Calu3 (cell line): Measurements from ENCODE around the gene CSNK2A2. TPM values are rescaled to one million over a fixed set of nuclear protein-coding genes. Genes with fewer than 3 reads are reported as not detected.

Experiments used
- BruUV-seq: library from RNA; stranded (reverse); fragments of 400-500 nt; replicated peaks from 2 replicates; lab custom pipeline; 2021; lab: Mats Ljungman, UMichigan
- CTCF ChIA-PET: fragments of 300-600 bp; sonication (Branson Sonifier 250); formaldehyde crosslinking; loops from one replicate; lab custom pipeline; 2022; ENCODE audit warnings: antibody characterized with exemption; lab: Charles Lee
- DNase-seq: peaks from one replicate; pipeline ENCODE4 v3.0.0; 2022
- H3K27ac Mint-ChIP-seq: one replicate; pipeline ENCODE4 v1.8.0; 2022; ENCODE audit warnings: mixed read lengths; ENCODE audit not compliant: unreplicated experiment
- H3K27me3 Mint-ChIP-seq: one replicate; pipeline ENCODE4 v1.8.0; 2022; ENCODE audit warnings: mixed read lengths; ENCODE audit not compliant: unreplicated experiment
- H3K36me3 Mint-ChIP-seq: one replicate; pipeline ENCODE4 v1.8.0; 2022; ENCODE audit warnings: mild to moderate bottlenecking, moderate library complexity, mixed read lengths; ENCODE audit not compliant: insufficient read depth, unreplicated experiment
- H3K4me1 Mint-ChIP-seq: one replicate; pipeline ENCODE4 v1.8.0; 2022; ENCODE audit warnings: mild to moderate bottlenecking, low read depth, mixed read lengths; ENCODE audit not compliant: unreplicated experiment
- H3K4me3 Mint-ChIP-seq: one replicate; pipeline ENCODE4 v1.8.0; 2022; ENCODE audit warnings: mild to moderate bottlenecking, low read depth, moderate library complexity, mixed read lengths; ENCODE audit not compliant: unreplicated experiment
- H3K9me3 Mint-ChIP-seq: one replicate; pipeline ENCODE4 v1.8.0; 2022; ENCODE audit warnings: low read depth, mixed read lengths; ENCODE audit not compliant: unreplicated experiment
- intact Hi-C: fragments of 100-400 bp; cut with micrococcal nuclease; formaldehyde crosslinking; loops from one replicate; pipeline ENCODE4 v1.10.0; 2022; ENCODE audit not compliant: unreplicated experiment
- total RNA-seq: library from RNA; stranded (reverse); gene quantifications from 2 replicates; pipeline ENCODE4 v1.2.3, GENCODE V29; 2022
- TF ChIP-seq, protein P1 (sequence below): fragments of 200-600 bp; IDR thresholded peaks from one replicate; pipeline ENCODE4 v1.8.0; 2022; ENCODE audit warnings: antibody characterized with exemption; ENCODE audit not compliant: unreplicated experiment

CSNK2A2 gene
- total RNA-seq, 1 experiment from 2014 or later = 85.9 TPM

DNA sequence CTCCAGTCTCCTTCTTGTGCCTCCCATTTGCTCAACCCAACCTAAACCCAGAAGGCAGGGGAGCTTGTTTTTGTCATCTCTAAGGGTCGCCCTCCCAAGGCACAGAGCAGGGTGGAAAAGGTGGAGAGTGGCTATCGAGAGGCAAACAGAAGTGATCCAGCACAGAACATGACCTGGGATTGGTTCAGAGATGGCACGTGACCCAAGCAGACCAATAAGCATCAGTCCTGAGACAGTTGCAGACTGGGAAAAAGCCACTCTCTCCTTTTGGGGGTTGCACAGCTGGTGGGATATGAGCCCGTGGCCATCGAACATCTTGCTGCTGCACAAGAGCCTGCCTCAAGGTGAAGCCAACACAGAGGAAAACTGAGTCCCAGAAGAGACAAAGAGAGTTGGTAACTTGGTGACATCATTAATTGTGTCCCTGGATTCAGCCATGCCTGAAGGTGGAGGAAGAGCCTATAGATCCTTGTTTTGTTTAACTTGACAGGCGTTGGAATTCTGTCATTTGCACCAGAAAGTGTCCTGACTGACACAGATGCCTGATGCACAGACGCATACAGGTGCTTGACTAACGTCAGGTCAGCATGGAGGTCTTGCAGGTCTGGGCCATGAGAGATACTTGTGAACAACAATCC is 28.2 kb upstream of the CSNK2A2 start:
- Mint-ChIP-seq H3K36me3 (no peaks in the 10 kb centered on the region), H3K27me3 (peaks cover 47% of the 10 kb centered on the region), H3K4me1 (peaks cover 10% of the 10 kb centered on the region), H3K9me3 (no peaks in the 10 kb centered on the region), H3K4me3 (no peak overlapping the region), H3K27ac (no peak overlapping the region)
- intact Hi-C loops = no loop called here
- CTCF ChIA-PET = no interaction called here
- BruUV-seq = no TSS peak
- DNase-seq = no peak
- TF ChIP-seq, protein P1, sequence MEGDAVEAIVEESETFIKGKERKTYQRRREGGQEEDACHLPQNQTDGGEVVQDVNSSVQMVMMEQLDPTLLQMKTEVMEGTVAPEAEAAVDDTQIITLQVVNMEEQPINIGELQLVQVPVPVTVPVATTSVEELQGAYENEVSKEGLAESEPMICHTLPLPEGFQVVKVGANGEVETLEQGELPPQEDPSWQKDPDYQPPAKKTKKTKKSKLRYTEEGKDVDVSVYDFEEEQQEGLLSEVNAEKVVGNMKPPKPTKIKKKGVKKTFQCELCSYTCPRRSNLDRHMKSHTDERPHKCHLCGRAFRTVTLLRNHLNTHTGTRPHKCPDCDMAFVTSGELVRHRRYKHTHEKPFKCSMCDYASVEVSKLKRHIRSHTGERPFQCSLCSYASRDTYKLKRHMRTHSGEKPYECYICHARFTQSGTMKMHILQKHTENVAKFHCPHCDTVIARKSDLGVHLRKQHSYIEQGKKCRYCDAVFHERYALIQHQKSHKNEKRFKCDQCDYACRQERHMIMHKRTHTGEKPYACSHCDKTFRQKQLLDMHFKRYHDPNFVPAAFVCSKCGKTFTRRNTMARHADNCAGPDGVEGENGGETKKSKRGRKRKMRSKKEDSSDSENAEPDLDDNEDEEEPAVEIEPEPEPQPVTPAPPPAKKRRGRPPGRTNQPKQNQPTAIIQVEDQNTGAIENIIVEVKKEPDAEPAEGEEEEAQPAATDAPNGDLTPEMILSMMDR = no peak

DNA sequence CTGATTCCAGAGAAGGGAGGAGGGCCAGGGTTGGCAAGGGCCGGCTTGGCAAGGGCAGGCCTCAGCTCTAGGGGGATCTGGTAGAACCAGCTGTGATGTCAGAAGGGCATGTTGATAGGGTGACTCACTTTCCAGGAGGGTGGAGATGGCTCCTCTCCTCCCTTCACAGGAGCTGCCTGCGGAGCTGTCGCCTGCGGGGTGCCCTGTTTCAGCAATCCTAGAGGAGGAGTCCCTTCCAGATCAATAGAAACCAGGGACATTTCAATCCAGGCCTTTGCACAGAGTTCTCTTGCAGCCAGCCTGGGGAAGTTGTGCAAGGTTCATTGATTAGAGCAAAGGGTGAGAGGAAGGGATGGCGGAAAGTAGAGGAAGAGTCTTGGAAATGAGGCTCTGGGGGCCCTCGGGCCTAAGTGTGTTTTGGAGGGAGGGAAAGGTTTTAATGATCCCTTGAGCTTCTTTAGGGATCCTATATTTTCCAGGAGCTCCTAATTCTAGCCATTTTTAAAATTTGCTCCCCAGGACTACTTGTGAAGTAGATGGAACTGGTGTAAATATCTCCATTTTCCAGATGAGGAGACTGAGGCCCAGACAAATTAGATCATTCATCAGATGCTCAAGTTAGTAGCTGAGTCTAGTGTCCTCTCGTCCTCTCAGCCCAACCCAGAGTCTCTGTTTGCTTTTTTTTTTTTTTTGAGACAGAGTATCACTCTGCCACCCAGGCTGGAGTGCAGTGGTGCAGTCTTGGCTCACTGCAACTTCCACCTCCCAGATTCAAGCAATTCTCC is 24.8 kb upstream of the CSNK2A2 start:
- DNase-seq = peak; percentile 78
- Mint-ChIP-seq H3K27me3 (peaks cover 65% of the 10 kb centered on the region), H3K36me3 (no peaks in the 10 kb centered on the region), H3K9me3 (no peaks in the 10 kb centered on the region), H3K27ac (no peak overlapping the region), H3K4me1 (peaks cover 10% of the 10 kb centered on the region), H3K4me3 (no peak overlapping the region)
- no TSS peak for BruUV-seq
- TF ChIP-seq, protein P1 = no peak
- CTCF ChIA-PET = interaction anchor here (0.6 kb wide), 1 partner anchor 323 kb away, joined by 3 read pairs; no protein-coding TSS in a partner anchor
- intact Hi-C loops = no loop called here

DNA sequence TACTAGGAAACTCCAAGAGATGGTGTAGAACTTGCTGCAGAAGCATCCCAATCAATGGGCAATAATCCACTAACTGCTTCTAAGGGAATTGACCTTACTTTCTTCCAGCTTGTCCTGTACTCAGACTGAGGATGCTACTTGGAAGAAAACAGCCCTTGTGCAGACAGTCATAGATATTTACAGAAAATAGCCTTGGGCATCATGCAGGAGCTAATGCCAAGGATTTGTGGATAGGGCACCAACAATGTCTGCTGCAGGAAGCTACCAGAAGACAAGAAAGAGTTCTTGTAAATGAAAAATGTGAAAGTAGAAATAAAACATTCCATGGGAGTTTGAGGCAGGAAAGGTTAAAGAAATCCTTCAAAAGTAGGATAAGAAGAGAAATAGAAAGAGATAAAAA is 21.5 kb upstream of the CSNK2A2 start:
- H3K36me3 Mint-ChIP-seq = no peaks in the 10 kb centered on the region
- TF ChIP-seq, protein P1 = no peak

DNA sequence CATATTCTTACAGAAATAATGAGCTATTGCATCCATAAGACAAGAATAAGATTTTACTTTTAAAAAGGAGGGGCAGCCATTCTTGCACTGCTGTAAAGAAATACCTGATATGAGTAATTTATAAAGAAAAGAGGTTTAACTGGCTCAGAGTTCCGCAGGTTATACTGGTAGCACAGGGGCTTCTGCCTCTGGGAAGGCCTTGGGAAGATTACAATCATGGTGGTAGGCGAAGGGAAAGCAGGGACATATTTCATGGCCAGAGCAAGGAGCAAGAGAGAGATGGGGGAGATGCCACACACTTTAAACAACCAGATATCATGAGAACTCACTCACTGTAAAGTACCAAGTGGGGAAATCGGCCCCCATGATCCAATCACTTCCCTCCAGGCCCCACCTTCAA is 20.9 kb upstream of the CSNK2A2 start:
- H3K27me3 Mint-ChIP-seq = peaks cover 67% of the 10 kb centered on the region
- no peak for DNase-seq
- TF ChIP-seq, protein P1 = no peak
- no peak overlapping the region for H3K4me3 Mint-ChIP-seq
- BruUV-seq = no TSS peak
- H3K9me3 Mint-ChIP-seq = no peaks in the 10 kb centered on the region
- no peak overlapping the region for H3K27ac Mint-ChIP-seq
- intact Hi-C loops = no loop called here
- CTCF ChIA-PET = interaction anchor here (0.6 kb wide), 1 partner anchor 146 kb away, joined by 7 read pairs; no protein-coding TSS in a partner anchor
- H3K36me3 Mint-ChIP-seq = no peaks in the 10 kb centered on the region
- peaks cover 10% of the 10 kb centered on the region for H3K4me1 Mint-ChIP-seq

More for the DNA sequence above, 21.5 kb upstream of the CSNK2A2 start:
- Mint-ChIP-seq H3K4me3 (no peak overlapping the region), H3K27ac (no peak overlapping the region), H3K4me1 (peaks cover 10% of the 10 kb centered on the region), H3K27me3 (peaks cover 67% of the 10 kb centered on the region), H3K9me3 (no peaks in the 10 kb centered on the region)
- CTCF ChIA-PET = no interaction called here
- intact Hi-C loops = no loop called here
- no TSS peak for BruUV-seq
- no peak for DNase-seq
